GM11168 (cell line): ENCODE results near the gene EFNA5.
"Not testable (repeated sequence)": the region's sequence is repeated elsewhere in the genome, so short reads cannot be mapped to it uniquely, and the experiment has no call there.

ENCODE experiments used
- in situ Hi-C: fragments of 300-500 bp; cut with MboI; formaldehyde crosslinking; loops from one replicate; pipeline ENCODE4 v1.12.0; 2022; ENCODE audit warnings: low sequenced_read_pairs; ENCODE audit not compliant: unreplicated experiment

Gene EFNA5

DNA sequence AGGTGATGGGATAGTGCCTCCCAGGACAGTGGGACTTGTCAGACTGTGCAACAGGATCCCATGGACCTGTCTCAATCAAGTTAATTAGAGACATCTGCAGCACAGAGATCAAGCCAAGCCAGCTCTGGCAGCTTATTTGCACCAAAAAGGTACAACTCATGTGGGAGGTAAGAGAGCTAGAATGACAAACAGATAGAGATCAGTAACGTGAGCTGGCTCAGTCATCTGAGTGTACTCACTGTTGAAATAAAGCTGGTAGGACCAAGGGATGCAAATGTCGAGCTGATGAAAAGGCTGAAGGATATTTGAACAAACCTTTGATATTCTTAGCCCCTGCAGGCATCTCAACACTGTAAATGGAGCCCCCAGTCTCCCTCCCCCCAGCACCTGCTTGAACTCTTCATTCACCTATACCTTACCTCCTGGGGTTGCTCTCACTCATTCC, 198.1 kb downstream of the EFNA5 start:
- in situ Hi-C loops, result no loop called here

DNA sequence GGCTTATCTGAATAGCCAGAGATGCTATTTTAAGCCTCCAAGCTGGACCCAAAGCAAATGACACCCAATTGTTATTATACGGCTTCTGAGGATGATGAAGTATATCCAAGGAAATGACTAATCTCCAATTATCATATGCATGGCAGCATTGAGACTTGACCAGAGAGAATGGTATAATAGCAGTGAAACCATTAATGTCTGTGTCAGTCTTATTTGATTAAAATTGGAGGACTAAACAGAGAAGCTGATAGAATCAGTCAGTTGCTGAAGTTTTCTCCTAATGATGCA, 200.5 kb downstream of the EFNA5 start:
- in situ Hi-C loops, result no loop called here

DNA sequence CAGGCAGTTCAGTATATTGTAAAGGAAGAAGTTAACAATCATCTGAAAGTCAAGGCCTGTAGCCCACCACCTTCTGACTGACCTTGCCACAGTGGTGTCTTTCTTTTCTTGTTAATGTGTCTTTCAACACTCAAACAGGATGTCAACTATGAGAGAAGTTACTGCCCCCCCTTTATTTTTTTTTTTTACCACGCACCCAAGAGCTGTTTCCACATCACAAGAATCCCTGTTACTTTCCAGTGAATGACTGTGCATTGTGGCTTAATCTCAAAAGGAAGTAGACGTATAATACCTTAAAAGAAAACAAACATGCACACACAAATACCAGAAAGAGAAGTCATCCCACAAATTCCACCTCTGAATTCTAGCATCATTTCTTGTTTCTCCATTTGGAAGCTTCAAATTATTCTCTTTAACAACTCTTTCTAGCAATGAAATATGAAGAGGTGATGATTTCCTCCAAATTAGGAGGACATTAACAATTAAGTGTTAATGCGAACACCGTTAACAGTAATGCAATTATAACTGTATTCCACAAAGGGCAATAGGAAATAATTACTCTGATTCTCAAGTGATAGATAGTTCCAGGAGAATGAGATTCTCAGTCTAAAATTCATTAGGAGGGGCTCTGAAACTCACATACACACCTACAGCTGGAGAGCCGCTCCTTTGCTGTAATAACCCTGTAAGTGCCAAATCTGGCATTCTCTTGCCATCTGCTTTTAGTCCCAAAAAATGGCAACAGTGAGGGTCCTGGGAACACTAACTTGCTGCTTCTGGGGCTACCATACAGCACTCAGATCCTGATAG, 201.0 kb downstream of the EFNA5 start:
- in situ Hi-C loops, result no loop called here

DNA sequence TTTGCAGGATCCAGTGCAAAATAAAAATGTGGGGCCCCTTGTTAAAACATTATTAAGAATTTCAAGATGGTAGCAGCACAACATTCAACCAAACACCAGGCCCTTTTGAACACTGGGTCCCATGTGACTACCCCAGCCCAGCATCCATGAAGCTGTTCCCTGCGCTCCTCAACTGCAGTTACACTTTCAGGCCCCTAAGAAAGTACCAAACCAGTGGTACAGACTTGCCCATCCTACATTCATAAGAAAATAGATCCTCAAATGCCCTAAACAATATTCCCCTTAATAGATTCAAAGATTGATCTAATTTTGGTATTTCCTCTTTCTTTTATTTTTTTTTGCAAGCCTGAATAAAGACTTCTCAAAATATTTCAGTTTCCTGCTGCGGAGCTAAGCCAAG, 201.7 kb downstream of the EFNA5 start:
- in situ Hi-C loops, result no loop called here

DNA sequence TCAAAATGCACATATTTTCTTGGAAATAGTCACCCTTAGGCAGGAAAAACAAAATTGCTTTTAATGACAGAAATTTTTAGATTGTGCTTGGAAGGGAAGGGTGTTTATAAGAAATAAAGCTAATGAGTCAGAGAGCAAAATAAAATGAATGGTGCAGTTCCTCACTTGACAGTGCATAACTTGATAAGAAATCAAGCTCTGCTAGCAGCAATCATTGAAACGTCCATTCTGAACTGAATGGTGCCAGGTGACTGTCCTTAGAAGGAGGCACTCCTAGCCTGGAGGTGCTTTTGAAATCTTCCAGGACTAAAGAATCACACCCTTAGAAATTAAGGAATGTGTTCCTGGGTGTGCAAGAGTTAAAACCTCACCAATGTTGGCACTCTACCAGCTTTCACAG, 202.5 kb downstream of the EFNA5 start:
- in situ Hi-C loops, result no loop called here

DNA sequence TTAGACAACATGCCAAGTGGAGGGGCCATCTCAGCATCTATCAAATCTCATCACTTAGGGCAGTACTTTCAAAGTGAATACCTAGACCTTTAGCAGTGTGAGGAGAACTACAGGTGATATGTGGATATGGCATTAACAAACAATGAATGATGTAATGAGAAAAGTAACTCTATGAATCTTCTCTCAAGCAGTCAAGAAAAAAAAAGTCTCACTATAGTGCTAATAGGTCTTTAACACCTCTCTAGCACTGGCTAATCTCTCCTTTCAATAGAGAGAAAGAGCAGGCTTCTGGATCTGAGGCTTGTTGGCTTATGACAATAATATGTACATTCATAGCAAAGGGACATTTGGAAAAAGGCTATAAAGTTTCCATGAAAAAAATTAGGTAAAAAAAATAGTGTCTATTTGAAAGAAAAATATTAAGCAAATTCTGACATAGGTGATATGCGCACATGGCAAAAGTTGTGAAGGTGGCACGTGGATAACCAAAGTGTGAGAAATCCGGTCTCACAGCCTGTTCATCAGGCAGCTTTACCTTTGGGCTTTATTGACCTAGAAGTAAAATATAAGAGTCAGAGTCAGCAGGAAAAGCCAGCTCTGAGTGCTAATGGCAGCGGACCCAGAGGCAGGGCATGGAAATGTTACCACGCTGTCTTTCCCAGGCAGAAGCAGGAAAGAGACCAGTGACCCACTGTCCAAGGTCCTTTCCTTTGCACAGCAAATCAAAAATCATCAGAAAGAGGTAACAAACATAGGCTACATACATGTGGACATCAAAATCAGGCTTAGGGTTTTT, 203.4 kb downstream of the EFNA5 start:
- in situ Hi-C loops, result no loop called here

DNA sequence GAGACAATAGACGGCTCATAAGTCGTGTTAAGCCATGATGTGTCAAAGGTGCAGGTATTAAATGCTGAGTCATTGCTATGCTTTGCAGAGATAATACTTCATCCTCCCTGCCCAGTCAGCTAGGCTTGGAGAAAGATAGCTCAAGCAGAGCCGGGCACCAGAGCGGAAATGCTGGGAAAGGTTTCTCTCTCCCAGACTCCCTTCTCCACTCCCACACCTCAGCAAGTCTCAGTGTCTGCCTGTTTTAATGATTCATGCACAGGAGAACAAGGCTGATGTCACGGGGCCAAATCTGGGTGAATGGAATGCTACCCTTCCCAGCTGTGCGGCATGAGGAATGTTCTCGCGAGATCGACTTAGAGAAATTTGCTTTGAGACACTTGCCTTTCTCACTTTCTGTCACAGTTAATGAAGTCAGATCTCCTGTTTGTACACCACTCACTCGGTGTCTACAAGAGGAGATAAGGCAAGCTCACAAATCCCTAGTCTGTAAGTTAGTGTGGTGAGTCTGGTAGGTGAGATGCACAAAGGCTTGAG, 204.4 kb downstream of the EFNA5 start:
- in situ Hi-C loops, result no loop called here

DNA sequence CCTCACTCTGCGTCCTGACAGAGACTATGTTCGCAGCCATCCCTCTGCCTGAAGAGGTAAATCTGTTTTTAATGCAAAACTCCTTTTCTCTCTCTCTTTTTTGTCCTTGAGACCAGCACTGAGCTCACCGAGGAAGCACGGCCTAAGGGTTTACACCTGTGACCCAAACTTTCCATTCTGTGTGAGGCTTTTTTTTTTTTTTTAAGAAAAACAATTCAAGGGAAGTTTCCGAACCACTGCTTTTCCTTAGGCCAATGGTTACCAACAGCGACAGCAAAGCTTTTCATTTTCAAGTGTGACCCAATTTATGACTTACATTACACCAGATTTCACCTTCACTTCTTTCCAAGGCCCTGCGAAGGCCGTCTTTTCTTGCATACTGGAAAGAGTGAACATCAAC, 205.9 kb downstream of the EFNA5 start:
- in situ Hi-C loops, result no loop called here

DNA sequence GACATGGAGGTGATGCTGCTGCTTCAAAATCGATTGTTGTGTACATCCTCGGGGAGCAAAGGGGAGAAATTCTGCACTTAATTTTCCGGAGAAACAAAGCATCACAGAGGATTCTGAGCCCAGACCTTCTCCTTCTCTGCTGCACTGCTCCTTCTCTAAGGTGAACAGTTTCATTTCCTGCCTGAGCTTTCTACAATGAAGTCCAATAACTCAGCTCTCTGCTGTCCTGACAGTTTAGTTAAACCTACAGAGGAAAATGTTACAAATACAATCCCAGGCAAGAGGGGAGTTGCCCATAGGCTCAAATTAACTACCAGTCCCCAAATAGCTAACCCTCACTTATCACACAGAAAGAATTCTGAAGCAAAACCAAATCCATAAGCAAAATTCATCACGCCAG, 206.3 kb downstream of the EFNA5 start:
- in situ Hi-C loops, result no loop called here

DNA sequence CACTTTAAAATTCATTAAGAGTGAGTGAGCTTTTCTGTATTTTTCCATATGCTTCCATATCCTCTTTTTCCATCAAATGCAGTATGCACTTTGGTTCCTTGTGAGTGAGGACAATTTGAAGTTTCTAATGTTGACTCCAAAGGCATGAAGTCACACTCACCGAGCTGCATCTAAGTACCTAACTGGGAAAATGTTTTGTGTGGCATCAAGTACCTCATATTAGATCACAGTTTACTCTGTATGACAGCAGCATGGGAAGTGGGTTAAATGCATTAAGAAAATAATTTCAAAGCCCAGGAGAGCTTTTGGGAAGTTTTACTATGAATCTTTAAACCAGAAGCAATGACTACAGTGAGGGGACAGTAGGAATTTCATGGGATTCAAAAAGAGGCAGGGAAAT, 207.0 kb downstream of the EFNA5 start:
- in situ Hi-C loops, result no loop called here

DNA sequence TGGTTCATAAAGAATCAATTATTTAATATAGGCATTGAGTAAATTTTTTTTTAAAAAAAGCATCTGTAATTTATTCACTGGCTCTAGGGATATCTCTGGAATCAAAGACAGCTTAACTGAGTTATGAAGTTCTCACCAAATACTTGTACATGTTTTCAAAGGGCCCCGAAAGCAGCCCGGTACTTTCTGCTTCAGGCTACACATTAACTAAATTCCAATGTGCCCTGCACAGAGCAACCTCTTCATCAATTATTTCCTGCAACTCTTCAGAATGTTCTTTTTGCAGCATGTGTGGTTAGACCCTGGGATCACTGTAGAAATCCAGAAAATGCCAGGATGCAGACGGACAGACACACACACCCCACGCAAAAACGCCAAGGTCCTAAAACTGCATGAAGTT, 209.0 kb downstream of the EFNA5 start:
- in situ Hi-C loops, result no loop called here

DNA sequence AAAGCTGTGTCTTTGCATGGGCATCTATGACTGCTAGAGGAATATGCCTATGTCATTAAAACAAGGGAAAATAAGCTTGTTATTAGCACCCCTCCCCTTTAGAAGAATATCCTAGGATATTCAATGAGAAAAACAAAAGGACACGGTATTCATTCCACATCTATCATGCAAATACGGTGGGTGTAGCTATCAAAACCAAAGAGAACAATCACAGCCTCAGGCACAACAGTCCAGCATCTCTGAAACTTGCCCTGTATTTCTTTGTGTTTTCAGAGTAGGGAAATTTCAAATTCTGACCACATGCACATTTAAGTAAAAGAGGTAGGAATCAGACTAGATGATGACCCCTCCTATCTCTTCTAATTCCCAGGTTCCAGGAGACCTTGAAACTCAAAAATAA, 209.9 kb downstream of the EFNA5 start:
- in situ Hi-C loops, result no loop called here

DNA sequence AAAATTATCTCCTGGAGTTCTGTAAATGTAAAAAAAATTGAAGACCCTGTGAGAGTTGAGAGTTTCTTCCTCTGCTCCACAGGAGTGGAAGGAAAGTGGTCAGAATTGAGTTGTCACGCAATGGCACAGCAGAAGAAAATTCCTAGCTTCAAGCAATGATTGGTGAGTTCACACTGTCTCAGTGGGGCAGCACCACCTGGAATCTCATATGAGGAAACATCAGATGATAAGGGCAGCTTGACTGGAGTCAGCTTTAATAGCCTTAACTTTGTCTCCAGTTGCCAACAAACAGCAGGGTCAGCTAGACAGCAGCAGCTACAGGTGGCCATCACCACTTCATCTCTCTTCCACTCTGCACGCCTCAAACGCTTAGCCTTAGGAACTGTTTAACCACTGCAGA, 211.1 kb downstream of the EFNA5 start:
- in situ Hi-C loops, result no loop called here

DNA sequence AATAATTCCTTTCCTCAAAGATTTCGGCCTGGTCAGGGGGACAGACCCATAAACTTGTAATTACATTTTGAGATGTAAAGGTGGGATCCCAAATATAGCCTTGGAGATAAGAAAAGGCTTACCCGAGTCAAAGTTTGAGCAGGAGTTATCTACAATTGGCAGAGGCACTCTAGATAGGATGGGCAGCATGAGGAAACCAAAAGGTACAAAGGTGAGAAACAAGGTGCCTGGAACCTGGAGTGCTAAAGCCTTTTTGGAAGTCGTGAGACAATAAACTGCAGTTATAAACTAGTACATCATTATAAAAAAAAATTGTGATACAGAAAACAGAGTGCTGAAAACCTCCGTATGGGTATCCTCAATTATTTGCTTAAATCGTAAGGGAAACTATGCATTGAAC, 212.4 kb downstream of the EFNA5 start:
- in situ Hi-C loops, result no loop called here

DNA sequence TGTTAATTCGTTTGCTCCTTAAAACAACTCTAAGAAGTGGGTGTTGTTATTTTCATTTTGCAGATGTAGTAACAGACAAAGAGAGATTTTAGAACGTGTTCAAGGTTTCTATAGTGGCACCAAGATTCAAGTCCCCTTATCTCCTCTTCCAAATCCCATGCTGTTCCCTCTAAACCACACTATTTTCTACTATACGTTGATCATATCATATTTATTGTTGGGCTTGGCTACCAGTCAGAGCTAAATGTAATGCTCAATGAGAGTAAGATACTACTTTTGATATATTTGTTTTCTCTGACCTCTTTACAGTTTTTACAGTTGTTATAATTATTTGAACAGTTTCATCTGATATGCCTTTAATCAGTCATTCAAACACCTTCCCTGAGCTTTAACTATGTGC, 212.9 kb downstream of the EFNA5 start:
- in situ Hi-C loops, result no loop called here

DNA sequence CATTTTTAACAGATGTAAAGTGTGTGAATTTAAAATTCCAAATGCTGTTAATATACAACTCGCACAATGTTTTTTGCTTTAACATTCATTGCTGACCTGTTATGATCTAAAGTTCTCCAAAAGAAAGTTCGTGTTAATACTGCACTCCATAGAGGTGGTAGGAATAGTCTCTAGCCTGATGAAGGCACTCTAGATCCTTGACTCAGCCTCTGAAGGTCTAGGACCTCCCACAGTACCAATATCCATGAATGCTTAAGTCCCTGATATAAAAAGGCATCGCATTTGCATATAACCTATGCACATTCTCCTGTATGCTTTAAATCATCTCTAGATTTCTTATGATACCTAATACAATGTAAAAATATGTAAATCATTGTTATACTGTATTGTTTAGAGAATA, 213.6 kb downstream of the EFNA5 start:
- in situ Hi-C loops, result no loop called here

DNA sequence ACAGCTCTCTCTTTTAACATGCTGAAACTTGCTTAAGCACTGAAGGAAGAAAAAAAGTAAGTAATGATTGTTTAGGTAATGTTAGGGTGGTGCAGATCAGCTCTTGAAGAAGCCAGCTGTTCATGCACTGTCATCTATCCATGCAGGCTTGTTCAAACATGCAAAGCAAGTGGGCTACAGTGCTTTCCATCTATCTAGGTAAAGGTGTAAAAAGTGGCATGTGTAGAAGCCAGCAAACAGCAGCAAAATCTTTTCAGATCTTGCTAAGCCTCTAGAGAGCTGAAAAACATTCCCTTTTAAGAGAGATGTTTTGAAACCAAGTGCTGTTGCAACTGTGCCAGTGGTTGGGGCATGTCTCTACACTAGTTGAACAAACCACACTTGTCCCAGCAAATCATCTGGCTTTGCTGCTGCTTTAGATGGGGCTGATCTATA, 214.4 kb downstream of the EFNA5 start:
- in situ Hi-C loops, result no loop called here

DNA sequence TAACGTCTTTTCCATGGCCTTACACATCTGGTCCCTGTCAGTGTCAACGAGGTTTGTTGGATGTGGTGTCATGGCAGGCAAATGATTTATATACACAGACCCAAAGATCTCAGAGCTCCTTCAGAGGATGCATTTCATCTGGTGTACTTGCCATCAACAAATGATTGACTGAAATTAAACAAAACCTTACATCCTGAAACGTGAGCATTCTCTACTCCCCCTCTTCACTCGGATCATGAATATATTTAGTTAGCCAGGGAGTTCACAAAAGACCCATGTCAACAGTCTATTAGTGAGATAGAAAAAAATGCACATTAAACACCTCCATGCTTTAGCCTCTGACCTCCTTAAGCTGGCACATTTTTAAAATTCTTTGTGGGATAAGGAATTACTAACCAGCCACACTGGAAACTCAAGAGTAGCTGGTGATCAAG, 215.6 kb downstream of the EFNA5 start:
- in situ Hi-C loops, result no loop called here

DNA sequence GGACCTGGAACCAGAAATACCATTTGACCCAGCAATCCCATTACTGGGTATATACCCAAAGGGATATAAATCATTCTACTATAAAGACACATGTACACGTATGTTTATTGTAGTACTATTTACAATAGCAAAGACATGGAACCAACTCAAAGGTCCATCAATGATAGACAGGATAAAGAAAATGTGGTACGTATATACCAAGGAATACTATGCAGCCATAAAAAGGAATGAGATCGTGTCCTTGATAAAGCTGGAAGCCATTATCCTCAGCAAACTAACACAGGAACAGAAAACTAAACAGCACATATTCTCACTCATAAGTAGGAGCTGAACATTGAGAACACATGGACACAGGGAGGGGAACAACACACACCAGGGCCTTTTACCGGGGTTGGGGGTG, 218.9 kb downstream of the EFNA5 start:
- in situ Hi-C loops, result not testable (repeated sequence)

DNA sequence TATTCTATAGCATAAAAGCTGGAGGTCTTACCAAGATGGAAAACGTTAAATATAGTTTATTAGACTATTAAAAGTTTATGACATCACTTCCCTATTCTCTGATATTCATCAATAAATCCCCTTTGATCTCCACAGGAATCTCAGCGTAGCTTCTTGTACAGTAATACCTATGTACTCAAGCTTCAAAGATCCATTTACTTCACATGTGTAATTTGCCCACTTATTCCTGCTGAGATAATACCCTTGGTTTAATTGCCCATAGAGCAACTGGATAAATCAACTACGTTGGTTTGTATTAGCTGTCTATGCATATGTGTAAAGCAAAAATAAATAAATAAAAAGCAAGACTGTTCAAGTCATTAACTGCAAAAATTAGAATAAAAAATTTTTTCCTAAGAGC, 219.7 kb downstream of the EFNA5 start:
- in situ Hi-C loops, result no loop called here

DNA sequence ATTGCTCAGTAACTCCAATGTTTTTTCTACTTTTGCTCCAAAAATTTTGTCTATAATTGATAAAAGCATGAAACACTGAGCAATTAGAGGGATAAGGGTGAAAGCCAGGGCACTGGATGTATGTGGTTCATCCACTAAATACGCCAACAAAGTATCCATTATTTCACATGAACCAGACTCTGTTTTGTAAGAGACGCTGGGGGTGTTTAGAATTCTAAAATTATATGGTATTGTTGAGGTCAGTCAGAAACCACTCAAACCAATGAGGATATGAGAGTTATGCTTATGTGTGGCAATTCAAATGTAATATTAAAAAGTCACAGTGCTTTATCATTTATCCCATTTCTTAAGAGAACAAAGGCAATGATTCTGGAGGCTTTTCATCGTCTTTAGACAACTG, 220.2 kb downstream of the EFNA5 start:
- in situ Hi-C loops, result no loop called here

DNA sequence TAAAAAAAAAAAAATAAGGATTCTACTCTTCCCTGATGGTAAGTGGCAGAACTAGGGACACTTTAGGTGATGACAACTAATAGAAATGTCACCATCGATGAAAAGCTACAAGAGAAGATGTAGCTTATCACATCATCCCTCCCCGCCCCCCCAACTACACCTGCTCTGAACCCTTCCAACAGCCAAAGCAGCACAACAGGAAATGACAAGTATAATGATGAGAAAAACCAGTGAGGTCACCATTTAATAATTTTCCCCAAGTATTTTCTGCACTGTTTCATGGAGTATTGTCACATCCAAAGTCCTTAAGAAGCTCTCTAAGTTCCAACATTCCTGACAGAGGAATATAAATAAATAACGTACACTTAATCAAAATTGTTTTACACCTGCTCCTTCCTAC, 221.4 kb downstream of the EFNA5 start:
- in situ Hi-C loops, result no loop called here
